Lower lobe of right lung (tissue), 2 donors: ENCODE measurements around the gene GRIP1. TPM values are rescaled to one million over a fixed set of nuclear protein-coding genes. Genes with fewer than 3 reads are reported as not detected.

ENCODE experiments used
- ATAC-seq, 2 donors: fragments of 200-7000 bp; cut with Tn5 transposase; one replicate each; pipeline ENCODE4 v1.9.1; 2020 to 2022; ENCODE audit warnings: mild to moderate bottlenecking in 2 of 2, moderate library complexity in 2 of 2
- DNase-seq: peaks from one replicate; pipeline ENCODE4 v3.0.0-alpha.2; 2020
- H3K27ac ChIP-seq: fragments of 200-600 bp; one replicate; pipeline ENCODE4 v1.8.0; 2022
- H3K27me3 ChIP-seq: fragments of 200-600 bp; one replicate; pipeline ENCODE4 v1.8.0; 2022; ENCODE audit warnings: low read depth
- H3K36me3 ChIP-seq: fragments of 200-600 bp; one replicate; pipeline ENCODE4 v1.8.0; 2022; ENCODE audit warnings: mild to moderate bottlenecking
- H3K4me1 ChIP-seq: fragments of 200-600 bp; one replicate; pipeline ENCODE4 v1.8.0; 2022
- H3K4me3 ChIP-seq: fragments of 200-600 bp; one replicate; pipeline ENCODE4 v1.8.0; 2022; ENCODE audit warnings: mild to moderate bottlenecking
- H3K9me3 ChIP-seq: fragments of 200-600 bp; one replicate; pipeline ENCODE4 v1.8.0; 2022
- CTCF ChIP-seq: fragments of 200-600 bp; IDR thresholded peaks from one replicate; pipeline ENCODE4 v1.8.0; 2022; ENCODE audit warnings: antibody characterized with exemption, mild to moderate bottlenecking
- intact Hi-C: fragments of 100-400 bp; cut with DNase I; formaldehyde crosslinking; loops from one replicate; pipeline ENCODE4 v1.11.0; 2022
- total RNA-seq: library from RNA; stranded (reverse); fragmentation: NEBNext Ultra II Directional; extraction: Animal tissue kit (Norgen Biotek cat#: 25700); gene quantifications from one replicate; pipeline ENCODE4 v1.2.1, GENCODE V29; 2021
- donor health status: DM: no; HTN: yes; CAD: no; lungs with severe emphysema.

GRIP1 gene
- total RNA-seq, 1 donor from 2014 or later, result 4.3 TPM

- no peak overlapping the region for H3K4me3 ChIP-seq
Measured at GRCh38 chr12:66636771-66637170, 42.1 kb downstream of the GRIP1 start.

GRCh38 chr12:66633676-66634075 is 45.2 kb downstream of the GRIP1 start:
- ATAC-seq, result peak; percentile 85 to 91
- no peaks in the 10 kb centered on the region for H3K36me3 ChIP-seq
- no peak for TF ChIP-seq CTCF
- no peak overlapping the region for H3K4me3 ChIP-seq
- no peaks in the 10 kb centered on the region for H3K9me3 ChIP-seq
- no peaks in the 10 kb centered on the region for H3K27me3 ChIP-seq
- peaks cover 4% of the 10 kb centered on the region for H3K4me1 ChIP-seq
- intact Hi-C loops, result no loop called here
- no peak overlapping the region for H3K27ac ChIP-seq
- DNase-seq, result no peak

More at GRCh38 chr12:66636771-66637170, 42.1 kb downstream of the GRIP1 start:
- Histone ChIP-seq H3K9me3 (no peaks in the 10 kb centered on the region), H3K27me3 (no peaks in the 10 kb centered on the region), H3K36me3 (no peaks in the 10 kb centered on the region), H3K27ac (no peak overlapping the region), H3K4me1 (peaks cover 4% of the 10 kb centered on the region)
- TF ChIP-seq CTCF, result no peak
- DNase-seq, result no peak
- intact Hi-C loops, result no loop called here
- peak; percentile 37 to 74 for ATAC-seq

- Histone ChIP-seq H3K4me3 (no peak overlapping the region), H3K36me3 (no peaks in the 10 kb centered on the region), H3K9me3 (no peaks in the 10 kb centered on the region), H3K27me3 (no peaks in the 10 kb centered on the region), H3K27ac (no peak overlapping the region), H3K4me1 (peaks cover 4% of the 10 kb centered on the region)
- ATAC-seq (peak; percentile 50 to 74), DNase-seq (no peak)
- intact Hi-C loops, result no loop called here
- TF ChIP-seq CTCF, result no peak
Measured at GRCh38 chr12:66629138-66629870, 49.6 kb downstream of the GRIP1 start.

- ATAC-seq (no peak), DNase-seq (no peak)
- intact Hi-C loops, result no loop called here
- H3K4me1 ChIP-seq, result no peaks in the 10 kb centered on the region
- no peaks in the 10 kb centered on the region for H3K36me3 ChIP-seq
- no peak for TF ChIP-seq CTCF
- no peak overlapping the region for H3K27ac ChIP-seq
- no peaks in the 10 kb centered on the region for H3K27me3 ChIP-seq
- H3K9me3 ChIP-seq, result no peaks in the 10 kb centered on the region
- no peak overlapping the region for H3K4me3 ChIP-seq
Measured at GRCh38 chr12:66627988-66628317, 50.9 kb downstream of the GRIP1 start.

- Histone ChIP-seq H3K4me1 (no peaks in the 10 kb centered on the region), H3K4me3 (no peak overlapping the region), H3K9me3 (no peaks in the 10 kb centered on the region), H3K27me3 (no peaks in the 10 kb centered on the region), H3K36me3 (no peaks in the 10 kb centered on the region), H3K27ac (no peak overlapping the region)
- intact Hi-C loops, result no loop called here
- DNase-seq, result no peak
- TF ChIP-seq CTCF, result no peak
- ATAC-seq, result peak in 1 of 2 donors; percentile 37
Measured at GRCh38 chr12:66627270-66627987, 51.4 kb downstream of the GRIP1 start.
